Uterus (tissue), 4 donors: ENCODE data around the gene PRAME. TPM values are rescaled to one million over a fixed set of nuclear protein-coding genes. Genes with fewer than 3 reads are reported as not detected.
"Not testable (repeated sequence)": the region's sequence is repeated elsewhere in the genome, so short reads cannot be mapped to it uniquely, and the experiment has no call there.

Source experiments
- DNase-seq, 2 donors: peaks; one replicate each; pipeline ENCODE4 v3.0.0-alpha.2; 2019 to 2020
- H3K27ac ChIP-seq, 2 donors: fragments of 200-600 bp; sonication (generic); 1 replicate in 1 of 2; 2 replicates in 1 of 2; pipeline ENCODE4 v1.5.1; 2016 to 2018
- H3K27me3 ChIP-seq, 2 donors: fragments of 200-600 bp; sonication (generic); one replicate each; pipeline ENCODE4 v1.5.1; 2018 to 2019; ENCODE audit warnings: control low read depth in 1 of 2
- H3K36me3 ChIP-seq, 2 donors: fragments of 200-600 bp; sonication (generic); one replicate each; pipeline ENCODE4 v1.5.1; 2019; ENCODE audit warnings: control low read depth in 1 of 2
- H3K4me1 ChIP-seq, 2 donors: fragments of 200-600 bp; sonication (generic); one replicate each; pipeline ENCODE4 v1.5.1; 2018 to 2019; ENCODE audit warnings: control low read depth in 1 of 2
- H3K4me3 ChIP-seq, 2 donors: fragments of 200-600 bp; sonication (generic); 1 replicate in 1 of 2; 2 replicates in 1 of 2; pipeline ENCODE4 v1.5.1; 2018 to 2019; ENCODE audit warnings: mild to moderate bottlenecking in 1 of 2
- H3K9me3 ChIP-seq, 2 donors: fragments of 200-600 bp; sonication (generic); one replicate each; pipeline ENCODE4 v1.5.1; 2019; ENCODE audit warnings: control low read depth in 1 of 2
- CTCF ChIP-seq, 4 experiments: fragments of 200-600 bp in 2 of 4; fragments of 450-650 bp in 2 of 4; sonication (generic) in 2 of 4; IDR thresholded peaks; one replicate each; pipeline ENCODE4 v1.5.1; 2016 to 2019; ENCODE audit warnings: antibody characterized with exemption in 4 of 4, mild to moderate bottlenecking in 2 of 4, moderate library complexity in 1 of 4
- POLR2A ChIP-seq, 2 donors: fragments of 450-650 bp; IDR thresholded peaks; one replicate each; pipeline ENCODE4 v1.6.1; 2016; ENCODE audit warnings: antibody characterized with exemption in 2 of 2, mild to moderate bottlenecking in 1 of 2, moderate library complexity in 1 of 2
- intact Hi-C: fragments of 100-400 bp; cut with DNase I; formaldehyde crosslinking; loops from one replicate; pipeline ENCODE4 v1.15.1; 2023; ENCODE audit warnings: low total_unique reads
- total RNA-seq, 4 donors: library from RNA; depleted of rRNA in 3 of 4; stranded (reverse); fragments of >200 nt in 3 of 4; gene quantifications; one replicate each; pipeline versions ENCODE4 v1.1.0 to v1.2.4, GENCODE V29; 2014 to 2023
- donor health status: DM: yes; HTN: yes; CAD: no.

The PRAME gene
- total RNA-seq, 4 donors from 2014 or later, result 0.41 to 1.3 TPM; not detected in 2

GRCh38 chr22:22533863-22534262 is 25.2 kb downstream of the PRAME start:
- TF ChIP-seq POLR2A (IDR thresholded peaks at IDR 0.05) (no peak), CTCF (IDR thresholded peaks at IDR 0.05) (no peak)
- Histone ChIP-seq H3K9me3 (no peaks in the 10 kb centered on the region), H3K36me3 (no peaks in the 10 kb centered on the region), H3K4me1 (no peaks in the 10 kb centered on the region), H3K27me3 (no peaks in the 10 kb centered on the region), H3K27ac (no peak overlapping the region), H3K4me3 (no peak overlapping the region)
- no peak for DNase-seq
- intact Hi-C loops, result no loop called here

GRCh38 chr22:22533417-22533816 is 25.6 kb downstream of the PRAME start:
- Histone ChIP-seq H3K4me1 (no peaks in the 10 kb centered on the region), H3K27me3 (no peaks in the 10 kb centered on the region), H3K36me3 (no peaks in the 10 kb centered on the region), H3K9me3 (no peaks in the 10 kb centered on the region), H3K4me3 (no peak overlapping the region), H3K27ac (no peak overlapping the region)
- intact Hi-C loops, result no loop called here
- DNase-seq, result no peak
- no peak for TF ChIP-seq POLR2A (IDR thresholded peaks at IDR 0.05)
- TF ChIP-seq CTCF (IDR thresholded peaks at IDR 0.05), result no peak

GRCh38 chr22:22532547-22533071 is 26.5 kb downstream of the PRAME start:
- H3K9me3 ChIP-seq, intact Hi-C loops, H3K4me1 ChIP-seq, H3K27ac ChIP-seq, DNase-seq, H3K27me3 ChIP-seq, H3K36me3 ChIP-seq, H3K4me3 ChIP-seq: not testable (repeated sequence)

GRCh38 chr22:22531770-22532546 is 27.1 kb downstream of the PRAME start:
- Histone ChIP-seq H3K27me3 (no peaks in the 10 kb centered on the region), H3K9me3 (no peaks in the 10 kb centered on the region), H3K36me3 (no peaks in the 10 kb centered on the region), H3K4me3 (no peak overlapping the region), H3K4me1 (no peaks in the 10 kb centered on the region), H3K27ac (no peak overlapping the region)
- TF ChIP-seq CTCF (IDR thresholded peaks at IDR 0.05) (no peak), POLR2A (IDR thresholded peaks at IDR 0.05) (no peak)
- DNase-seq, result no peak
- intact Hi-C loops, result no loop called here

GRCh38 chr22:22528780-22529179 is 30.3 kb downstream of the PRAME start:
- H3K27ac ChIP-seq, result no peak overlapping the region
- no peaks in the 10 kb centered on the region for H3K36me3 ChIP-seq
- intact Hi-C loops, result no loop called here
- TF ChIP-seq POLR2A (IDR thresholded peaks at IDR 0.05) (no peak), CTCF (IDR thresholded peaks at IDR 0.05) (no peak)
- DNase-seq, result no peak
- no peaks in the 10 kb centered on the region for H3K4me1 ChIP-seq
- no peaks in the 10 kb centered on the region for H3K27me3 ChIP-seq
- no peaks in the 10 kb centered on the region for H3K9me3 ChIP-seq
- no peak overlapping the region for H3K4me3 ChIP-seq
